GM12891 (cell line): Measurements from ENCODE around the gene FAS.

Experiments used
- PAX5 ChIP-seq: IDR thresholded peaks from 2 replicates; pipeline ENCODE4 v1.6.1; 2011; ENCODE audit warnings: low read length, moderate library complexity, mild to moderate bottlenecking; ENCODE audit not compliant: insufficient read depth, severe bottlenecking
- POLR2A ChIP-seq: IDR thresholded peaks from 2 replicates; pipeline ENCODE4 v1.6.1; 2011; ENCODE audit warnings: low read depth, low read length, control low read depth
- POLR2AphosphoS5 ChIP-seq: IDR thresholded peaks from 2 replicates; pipeline ENCODE4 v1.6.1; 2011; ENCODE audit warnings: low read depth, low read length, control low read depth
- POU2F2 ChIP-seq: IDR thresholded peaks from 2 replicates; pipeline ENCODE4 v1.6.1; 2011; ENCODE audit warnings: low read depth, mild to moderate bottlenecking, control low read depth, low read length, moderate library complexity
- SPI1 ChIP-seq: IDR thresholded peaks from 2 replicates; pipeline ENCODE4 v1.6.1; 2011; ENCODE audit warnings: low read depth, low read length, control low read depth
- TAF1 ChIP-seq: IDR thresholded peaks from 2 replicates; pipeline ENCODE4 v1.6.1; 2011; ENCODE audit warnings: low read depth, low read length, control low read depth

- no peak for TF ChIP-seq POLR2A
- TF ChIP-seq TAF1: no peak
- TF ChIP-seq POLR2AphosphoS5: no peak
- no peak for TF ChIP-seq SPI1
- TF ChIP-seq POU2F2: no peak
- no peak for TF ChIP-seq PAX5
Observed at GRCh38 chr10:88962336-88962735, 28.3 kb upstream of the FAS start.
